IMR-90 (cell line): Measurements from ENCODE around the gene RAVER1. TPM values are rescaled to one million over a fixed set of nuclear protein-coding genes. Genes with fewer than 3 reads are reported as not detected.
"Not testable (repeated sequence)": the region's sequence is repeated elsewhere in the genome, so short reads cannot be mapped to it uniquely, and the experiment has no call there.

Experiments used
- ATAC-seq: fragments of 200-7000 bp; cut with Tn5 transposase; 2 replicates; pipeline ENCODE4 v1.9.1; 2020; ENCODE audit warnings: low read depth, mild to moderate bottlenecking, moderate library complexity
- BruUV-seq: library from RNA; stranded (reverse); fragments of 400-500 nt; replicated peaks from 2 replicates; lab custom pipeline; 2021; lab: Mats Ljungman, UMichigan
- CTCF ChIA-PET: fragments of 300-600 bp; formaldehyde crosslinking; extraction: SDS; loops from one replicate; lab custom pipeline; 2021; ENCODE audit warnings: antibody characterized with exemption; lab: Yijun Ruan, JAX
- POLR2A ChIA-PET: fragments of 300-600 bp; sonication (Branson Sonifier 250); formaldehyde crosslinking; loops from one replicate; lab custom pipeline; 2022; ENCODE audit warnings: antibody characterized with exemption; ENCODE audit not compliant: unreplicated experiment; lab: Charles Lee
- DNase-seq: peaks from one replicate; pipeline ENCODE4 v3.0.0; 2013
- H2AFZ ChIP-seq: replicated peaks from 2 replicates; pipeline ENCODE3; 2013; ENCODE audit warnings: low read length, mild to moderate bottlenecking; ENCODE audit not compliant: poor library complexity
- H2AK5ac ChIP-seq: 2 replicates; pipeline ENCODE4 v1.6.1; 2013; ENCODE audit warnings: low read depth, low read length, inconsistent platforms
- H2AK9ac ChIP-seq: replicated peaks from 2 replicates; pipeline ENCODE3; 2013; ENCODE audit warnings: mild to moderate bottlenecking, low read depth, low read length, moderate library complexity; ENCODE audit not compliant: poor library complexity
- H2BK120ac ChIP-seq: 2 replicates; pipeline ENCODE4 v1.6.1; 2013; ENCODE audit warnings: low read depth, low read length, inconsistent platforms
- H2BK15ac ChIP-seq: 3 replicates; pipeline ENCODE4 v1.6.1; 2013; ENCODE audit warnings: low read depth, low read length, inconsistent platforms
- H2BK20ac ChIP-seq: 2 replicates; pipeline ENCODE4 v1.6.1; 2013; ENCODE audit warnings: low read depth, mild to moderate bottlenecking, inconsistent platforms, low read length, moderate library complexity
- H2BK5ac ChIP-seq: 2 replicates; pipeline ENCODE4 v1.6.1; 2013; ENCODE audit warnings: mild to moderate bottlenecking, low read depth, low read length, inconsistent platforms; ENCODE audit not compliant: poor library complexity, severe bottlenecking
- H3K14ac ChIP-seq: replicated peaks from 2 replicates; pipeline ENCODE4 v1.6.1; 2013; ENCODE audit warnings: low read depth, low read length, inconsistent platforms
- H3K18ac ChIP-seq: 2 replicates; pipeline ENCODE4 v1.6.1; 2013; ENCODE audit warnings: low read depth, low read length, control low read depth
- H3K23ac ChIP-seq: 2 replicates; pipeline ENCODE4 v1.6.1; 2013; ENCODE audit warnings: low read depth, low read length, inconsistent platforms
- H3K27ac ChIP-seq: 2 replicates; pipeline ENCODE4 v1.5.1; 2013; ENCODE audit warnings: mild to moderate bottlenecking, control low read depth, low read length; ENCODE audit not compliant: insufficient read depth
- H3K27me3 ChIP-seq: 2 replicates; pipeline ENCODE4 v1.6.1; 2013; ENCODE audit warnings: low read length; ENCODE audit not compliant: control insufficient read depth, insufficient read depth
- H3K36me3 ChIP-seq: 2 replicates; pipeline ENCODE4 v1.6.1; 2013; ENCODE audit warnings: low read length, mixed read lengths; ENCODE audit not compliant: control insufficient read depth, insufficient read depth
- H3K4ac ChIP-seq: 2 replicates; pipeline ENCODE4 v1.6.1; 2013; ENCODE audit warnings: low read depth, low read length, inconsistent platforms
- H3K4me1 ChIP-seq: 2 replicates; pipeline ENCODE4 v1.6.1; 2013; ENCODE audit warnings: low read length, mixed read lengths; ENCODE audit not compliant: control insufficient read depth, insufficient read depth
- H3K4me2 ChIP-seq: 2 replicates; pipeline ENCODE4 v1.6.1; 2013; ENCODE audit warnings: low read depth, mild to moderate bottlenecking, control low read depth, low read length, moderate library complexity
- H3K4me3 ChIP-seq: 2 replicates; pipeline ENCODE4 v1.5.1; 2013; ENCODE audit warnings: low read depth, mild to moderate bottlenecking, control low read depth, low read length, moderate library complexity; ENCODE audit not compliant: insufficient read depth
- H3K56ac ChIP-seq: 2 replicates; pipeline ENCODE4 v1.6.1; 2013; ENCODE audit warnings: low read length, inconsistent platforms; ENCODE audit not compliant: insufficient read depth; ENCODE audit errors: extremely low read depth
- H3K79me1 ChIP-seq, 2 experiments: 2 replicates each; pipeline ENCODE4 v1.6.1; 2013; ENCODE audit warnings: low read length in 2 of 2, inconsistent platforms in 1 of 2, low read depth in 1 of 2
- H3K9ac ChIP-seq: 2 replicates; pipeline ENCODE4 v1.6.1; 2013; ENCODE audit warnings: low read depth, low read length, control low read depth
- H3K9me1 ChIP-seq: 2 replicates; pipeline ENCODE4 v1.6.1; 2013; ENCODE audit warnings: low read length, inconsistent platforms; ENCODE audit not compliant: insufficient read depth
- H3K9me3 ChIP-seq: 2 replicates; pipeline ENCODE4 v1.6.1; 2013; ENCODE audit warnings: low read length; ENCODE audit not compliant: control insufficient read depth, insufficient read depth
- H4K20me1 ChIP-seq: 2 replicates; pipeline ENCODE4 v1.6.1; 2013; ENCODE audit warnings: low read length, inconsistent platforms; ENCODE audit not compliant: insufficient read depth
- H4K5ac ChIP-seq: 2 replicates; pipeline ENCODE4 v1.6.1; 2013; ENCODE audit warnings: mild to moderate bottlenecking, low read depth, low read length, control low read depth
- H4K8ac ChIP-seq, 2 experiments: 2 replicates each; pipeline ENCODE4 v1.6.1; 2013; ENCODE audit warnings: low read depth in 2 of 2, low read length in 2 of 2, control low read depth in 1 of 2, inconsistent platforms in 1 of 2
- H4K91ac ChIP-seq: 2 replicates; pipeline ENCODE4 v1.6.1; 2013; ENCODE audit warnings: low read depth, low read length, inconsistent platforms; ENCODE audit not compliant: insufficient read depth
- CEBPB ChIP-seq: IDR thresholded peaks from 2 replicates; pipeline ENCODE4 v1.6.1; 2012; ENCODE audit warnings: low read depth, low read length, improper control_type of control experiment
- CHD1 ChIP-seq: IDR thresholded peaks from 2 replicates; pipeline ENCODE4 v1.6.1; 2012; ENCODE audit warnings: low read depth, low read length, improper control_type of control experiment
- FOS ChIP-seq: fragments of 150-350 bp; IDR thresholded peaks from 2 replicates; pipeline ENCODE4 v1.6.1; 2016; ENCODE audit warnings: low read depth, low read length
- WGBS, 2 experiments: methylation state at CpG; one replicate each; pipeline versions ENCODE4 v1.1.5 to v1.1.7; 2013; ENCODE audit warnings: missing lambda C conversion rate in 2 of 2; ENCODE audit not compliant: insufficient read length in 1 of 2; ENCODE audit errors: extremely low coverage in 2 of 2; 5-methylcytosine and 5-hydroxymethylcytosine counted together
- dilution Hi-C: fragments of 300-500 bp; cut with HindIII; formaldehyde crosslinking; loops from one replicate; pipeline ENCODE4 v1.14.3; 2018; ENCODE audit warnings: low sequenced_read_pairs; ENCODE audit not compliant: unreplicated experiment
- in situ Hi-C: fragments of 300-500 bp; cut with MboI; formaldehyde crosslinking; loops from 3 replicates; pipeline ENCODE4 v1.14.3; 2019; ENCODE audit warnings: low sequenced_read_pairs, inconsistent platforms, mixed read lengths
- intact Hi-C: fragments of 100-400 bp; cut with micrococcal nuclease; formaldehyde crosslinking; loops from 2 replicates; pipeline ENCODE4 v1.10.0; 2022
- polyA plus RNA-seq, 3 experiments: library from polyadenylated mRNA; depleted of rRNA; stranded (reverse); fragments of >200 nt; gene quantifications; 2 replicates each; pipeline ENCODE4 v1.2.3, GENCODE V29; 2012; ENCODE audit warnings: low replicate concordance in 1 of 3
- total RNA-seq: library from RNA; depleted of rRNA; stranded (reverse); fragments of >200 nt; gene quantifications from 2 replicates; pipeline ENCODE4 v1.2.3, GENCODE V29; 2012

The RAVER1 gene
- total and polyA plus RNA-seq, 2 of the 4 experiments (the other 2 are of a cell fraction): 2.7 to 18.1 TPM

GRCh38 chr19:10283301-10284064 lies 49.8 kb downstream of the RAVER1 start:
- Histone ChIP-seq H4K20me1 (no peaks in the 10 kb centered on the region), H3K4me3 (no peak overlapping the region), H2BK120ac (no peak overlapping the region), H3K36me3 (peaks cover 2% of the 10 kb centered on the region; the same call in 1 of the 2 replicates), H2AK9ac (peak overlapping the region; percentile 72), H3K9me3 (no peaks in the 10 kb centered on the region), H3K56ac (no peak overlapping the region), H2AFZ (no peak overlapping the region), H3K27ac (no peak overlapping the region), H3K27me3 (no peaks in the 10 kb centered on the region), H3K18ac (no peak overlapping the region), H4K91ac (no peak overlapping the region), H2BK15ac (no peak overlapping the region), H2BK5ac (no peak overlapping the region), H3K9ac (no peak overlapping the region), H3K4ac (no peak overlapping the region), H3K4me2 (no peak overlapping the region), H2BK20ac (no peak overlapping the region), H2AK5ac (no peak overlapping the region), H3K4me1 (peaks cover 9% of the 10 kb centered on the region), H3K79me1 (no peaks in the 10 kb centered on the region), H3K23ac (no peak overlapping the region), H4K5ac (no peak overlapping the region), H3K9me1 (peaks cover 8% of the 10 kb centered on the region; the same call in 1 of the 2 replicates), H3K14ac (no peak overlapping the region), H4K8ac (no peak overlapping the region)
- 100% methylated on average over 1 of the region's 23 CpGs; no CpG with 5 or more reads in 1 of the 2 experiments for WGBS, 2 experiments
- dilution Hi-C loops (no loop called here), in situ Hi-C loops (no loop called here), intact Hi-C loops (no loop called here)
- no peak for DNase-seq
- ATAC-seq: no peak
- TF ChIP-seq CHD1 (no peak), CEBPB (no peak), FOS (no peak)
- POLR2A ChIA-PET: no interaction called here
- no TSS peak for BruUV-seq
- CTCF ChIA-PET: interaction anchor here (0.5 to 0.7 kb wide), 2 partner anchors 97 to 138 kb away, joined by 3 to 4 read pairs; partner anchors contain the start of gene TYK2

GRCh38 chr19:10282043-10282442 lies 51.3 kb downstream of the RAVER1 start:
- H3K4me3 ChIP-seq, in situ Hi-C loops, H2AFZ ChIP-seq, BruUV-seq, H3K9me1 ChIP-seq, H3K36me3 ChIP-seq, DNase-seq, H2AK9ac ChIP-seq, H3K79me1 ChIP-seq, H4K8ac ChIP-seq, H3K27me3 ChIP-seq, H4K91ac ChIP-seq, H2BK5ac ChIP-seq, intact Hi-C loops, H3K4me1 ChIP-seq, H3K27ac ChIP-seq, H3K4ac ChIP-seq, H3K23ac ChIP-seq, H4K5ac ChIP-seq, H2BK120ac ChIP-seq, H3K56ac ChIP-seq, H2BK15ac ChIP-seq, H3K18ac ChIP-seq, H3K4me2 ChIP-seq, H3K9me3 ChIP-seq, POLR2A ChIA-PET, H4K20me1 ChIP-seq, CTCF ChIA-PET, H3K14ac ChIP-seq, H3K9ac ChIP-seq, dilution Hi-C loops, H2AK5ac ChIP-seq, ATAC-seq, H2BK20ac ChIP-seq: not testable (repeated sequence)
- WGBS, 2 experiments: 100% methylated on average over 1 of the region's 5 CpGs; no CpG with 5 or more reads in 1 of the 2 experiments
